DMS53 (cell line): ENCODE data around the gene TM4SF1.

Source experiments
- DNase-seq: peaks from one replicate; lab custom pipeline; 2025; lab: John Stamatoyannopoulos, UW

The TM4SF1 gene

GRCh38 chr3:149377408-149378364 is at the start of gene TM4SF1:
Gene TM4SF1 (minus strand): TSS chr3:149377649. CDS start chr3:149377547, 102 bp downstream.
- no peak for DNase-seq

GRCh38 chr3:149426325-149426724 is 48.9 kb upstream of the TM4SF1 start:
- no peak for DNase-seq

GRCh38 chr3:149424918-149425317 is 47.5 kb upstream of the TM4SF1 start:
- no peak for DNase-seq

GRCh38 chr3:149421764-149422163 is 44.3 kb upstream of the TM4SF1 start:
- no peak for DNase-seq

GRCh38 chr3:149419816-149420215 is 42.4 kb upstream of the TM4SF1 start:
- no peak for DNase-seq

- DNase-seq: no peak
Measured at GRCh38 chr3:149417727-149418126, 40.3 kb upstream of the TM4SF1 start.

- DNase-seq: no peak
Measured at GRCh38 chr3:149417174-149417573, 39.7 kb upstream of the TM4SF1 start.

GRCh38 chr3:149415484-149415883 is 38.0 kb upstream of the TM4SF1 start:
- peak; percentile 28 for DNase-seq

- peak; percentile 53 for DNase-seq
Measured at GRCh38 chr3:149414557-149415231, 37.2 kb upstream of the TM4SF1 start.

- DNase-seq: no peak
Measured at GRCh38 chr3:149411583-149411982, 34.1 kb upstream of the TM4SF1 start.

GRCh38 chr3:149409351-149409750 is 31.9 kb upstream of the TM4SF1 start:
- DNase-seq: no peak

- DNase-seq: no peak
Measured at GRCh38 chr3:149407898-149408297, 30.4 kb upstream of the TM4SF1 start.

GRCh38 chr3:149406244-149406752 is 28.8 kb upstream of the TM4SF1 start:
- no peak for DNase-seq

- DNase-seq: no peak
Measured at GRCh38 chr3:149403443-149403842, 26.0 kb upstream of the TM4SF1 start.

GRCh38 chr3:149402481-149402880 is 25.0 kb upstream of the TM4SF1 start:
- DNase-seq: peak; percentile 35

GRCh38 chr3:149401926-149402310 is 24.5 kb upstream of the TM4SF1 start:
- DNase-seq: peak; percentile 69

GRCh38 chr3:149401212-149401925 is 23.9 kb upstream of the TM4SF1 start:
- peak; percentile 94 for DNase-seq

GRCh38 chr3:149400645-149401044 is 23.2 kb upstream of the TM4SF1 start:
- DNase-seq: peak; percentile 42

- peak; percentile 61 for DNase-seq
Measured at GRCh38 chr3:149398296-149398695, 20.8 kb upstream of the TM4SF1 start.

- DNase-seq: no peak
Measured at GRCh38 chr3:149397528-149397927, 20.1 kb upstream of the TM4SF1 start.

- no peak for DNase-seq
Measured at GRCh38 chr3:149396476-149396875, 19.0 kb upstream of the TM4SF1 start.
